Measurements from ENCODE around the gene STRBP.
"Not testable (repeated sequence)": the region's sequence is repeated elsewhere in the genome, so short reads cannot be mapped to it uniquely, and the experiment has no call there.

STRBP gene

DNA sequence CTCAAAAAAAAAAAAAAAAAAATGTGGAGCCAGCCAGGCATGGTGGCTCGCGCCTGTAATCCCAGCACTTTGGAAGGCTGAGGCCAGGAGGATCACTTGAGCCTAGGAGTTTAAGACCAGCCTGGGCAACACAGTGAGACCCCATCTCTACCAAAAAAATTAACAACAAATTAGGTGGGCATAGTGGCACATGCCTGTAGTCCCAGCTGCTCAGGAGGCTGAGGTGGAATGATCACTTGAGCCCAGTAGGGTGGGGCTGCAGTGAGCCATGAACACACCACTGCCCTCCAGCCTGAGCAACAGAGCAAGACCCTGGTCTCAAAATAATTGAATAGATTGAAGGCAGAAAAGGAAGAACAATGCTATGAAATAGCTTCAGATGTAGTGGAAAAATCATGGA lies 82.4 kb downstream of the STRBP start:
- not testable (repeated sequence) for DNase-seq

DNA sequence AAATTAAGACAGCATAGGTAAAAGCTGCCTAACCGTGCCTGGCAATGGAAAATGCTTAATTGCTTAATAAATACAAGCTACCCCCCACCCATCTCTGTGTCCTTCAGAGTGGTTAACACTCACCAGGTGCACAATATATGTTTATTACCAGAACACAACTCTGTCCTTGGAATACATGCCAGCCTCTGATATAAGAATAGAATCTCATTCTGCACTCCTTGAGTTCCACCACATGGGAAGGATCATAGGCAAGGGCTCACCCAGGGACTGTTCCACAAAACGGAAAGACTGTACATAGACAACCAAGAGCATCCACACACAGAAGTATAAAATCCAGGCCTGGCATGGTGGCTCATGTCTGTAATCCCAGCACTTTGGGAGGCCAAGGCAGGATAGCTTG lies 91.4 kb downstream of the STRBP start:
- DNase-seq = no peak

DNA sequence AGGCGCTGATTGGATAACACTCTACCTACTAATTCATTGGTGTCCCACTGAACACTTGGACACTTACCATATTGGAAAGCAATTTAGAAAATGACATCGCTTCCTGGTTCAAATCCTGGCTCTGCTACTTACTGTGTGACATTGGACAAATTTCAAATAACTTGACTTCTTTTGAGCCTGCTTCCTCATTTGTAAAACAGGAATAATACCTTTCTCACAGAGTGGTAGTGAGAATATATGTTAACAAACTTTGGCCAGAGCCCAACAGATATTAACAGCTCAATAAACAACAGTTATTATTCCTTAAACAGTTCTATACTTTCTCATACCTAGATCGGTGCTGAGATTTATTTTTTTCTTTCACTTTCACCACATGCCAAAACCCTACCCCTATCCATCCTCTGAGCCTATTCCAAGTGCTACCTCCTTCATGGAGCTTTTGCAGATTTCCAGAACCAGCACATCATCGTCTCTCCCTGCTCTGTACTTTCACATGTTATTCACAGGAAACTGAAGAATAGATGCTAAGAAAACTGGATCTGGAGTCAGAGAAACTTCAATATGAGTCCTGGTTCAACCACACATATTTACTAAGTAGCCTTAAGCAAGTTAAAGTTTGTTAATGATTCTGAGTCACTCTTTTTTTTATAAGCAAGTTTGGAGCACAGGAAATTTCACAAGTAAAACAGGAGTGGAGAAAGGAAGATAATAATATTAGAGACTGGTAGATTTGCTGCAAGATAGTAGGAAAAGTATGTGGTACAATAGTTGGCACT lies 92.3 kb downstream of the STRBP start:
- no peak for DNase-seq

DNA sequence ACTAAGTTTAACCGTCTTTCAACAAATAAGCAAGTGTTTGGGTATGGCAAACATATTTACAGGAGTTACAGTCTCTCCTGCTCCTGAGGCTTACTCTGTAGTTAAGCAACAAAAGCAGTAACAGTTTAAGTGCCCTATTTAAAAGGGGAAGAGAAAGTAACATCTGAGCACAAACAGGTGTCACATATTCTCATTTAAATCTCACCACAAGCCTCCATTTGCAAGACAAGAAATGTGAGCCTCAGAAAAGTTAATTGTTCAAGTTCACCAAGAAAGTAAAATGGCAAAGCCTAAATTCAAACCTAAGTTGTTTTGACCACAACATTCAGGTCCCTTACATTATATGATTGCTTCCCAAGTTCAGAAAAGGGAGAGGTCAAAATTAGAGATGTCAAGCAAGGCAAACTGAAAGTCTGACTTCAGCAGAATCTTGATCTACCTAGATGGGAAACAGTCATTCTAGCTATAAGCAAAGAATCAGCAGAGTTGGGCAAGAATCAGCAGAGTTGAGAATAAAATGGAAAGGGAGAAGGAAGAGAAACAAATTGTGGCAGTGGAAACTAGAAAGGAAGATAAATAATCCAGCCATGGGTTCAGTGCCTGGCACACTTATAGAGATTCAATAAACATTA lies 93.4 kb downstream of the STRBP start:
- no peak for DNase-seq

DNA sequence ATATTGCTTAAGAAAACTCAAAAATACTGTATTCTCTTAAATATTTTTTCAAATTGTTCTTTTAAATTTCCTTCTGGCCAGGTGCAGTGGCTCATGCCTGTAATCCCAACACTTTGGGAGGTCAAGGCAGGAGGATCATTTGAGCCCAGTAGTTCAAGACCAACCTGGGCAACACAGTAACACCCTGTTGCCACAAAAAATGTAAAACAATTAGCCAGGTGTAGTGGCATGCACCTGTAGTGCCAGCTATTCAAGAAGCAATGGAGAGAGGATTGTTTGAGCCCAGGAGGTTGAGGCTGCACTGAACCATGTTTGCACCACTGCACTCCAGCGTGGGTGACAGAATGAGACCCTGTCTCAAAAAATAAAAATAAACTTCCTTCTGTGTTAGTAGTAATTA lies 94.3 kb downstream of the STRBP start:
- DNase-seq = no peak

DNA sequence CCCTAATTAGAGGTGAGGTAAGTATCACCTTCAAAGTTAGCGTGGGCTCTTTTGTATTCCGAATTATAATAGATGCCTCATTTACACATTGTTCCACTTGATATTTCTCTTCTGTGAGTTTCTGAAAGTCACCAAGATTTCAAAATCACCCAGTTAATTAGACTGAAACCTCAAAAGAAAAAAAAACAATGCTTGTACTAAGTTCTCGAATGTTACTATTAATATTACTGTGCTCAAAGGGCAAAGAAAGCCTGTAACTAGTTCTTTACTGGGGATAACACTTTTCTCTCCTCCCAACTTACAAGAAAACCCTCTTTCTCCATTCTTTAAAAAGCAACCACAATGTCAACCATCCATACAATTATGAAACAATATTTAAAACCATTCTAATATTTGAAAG lies 98.5 kb downstream of the STRBP start:
- no peak for DNase-seq

DNA sequence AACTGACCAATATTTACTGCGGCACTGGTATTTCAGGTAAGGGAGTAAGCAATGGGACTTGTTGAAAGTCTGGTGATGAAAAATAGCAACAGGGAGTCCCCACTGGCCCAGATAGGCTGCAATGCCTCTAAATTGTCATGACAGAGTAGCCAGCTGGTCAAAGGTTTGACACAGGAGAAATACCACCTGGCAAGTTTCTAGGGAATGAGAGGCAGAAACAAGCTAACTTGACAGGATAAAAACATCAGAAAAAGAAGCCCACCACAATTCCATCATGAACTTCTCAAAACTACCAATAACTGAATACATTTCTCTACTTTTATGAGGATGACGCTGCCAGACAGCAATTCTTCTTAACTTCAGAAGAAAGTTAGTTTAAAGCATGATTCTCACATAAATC lies 99.8 kb downstream of the STRBP start:
- DNase-seq = no peak

DNA sequence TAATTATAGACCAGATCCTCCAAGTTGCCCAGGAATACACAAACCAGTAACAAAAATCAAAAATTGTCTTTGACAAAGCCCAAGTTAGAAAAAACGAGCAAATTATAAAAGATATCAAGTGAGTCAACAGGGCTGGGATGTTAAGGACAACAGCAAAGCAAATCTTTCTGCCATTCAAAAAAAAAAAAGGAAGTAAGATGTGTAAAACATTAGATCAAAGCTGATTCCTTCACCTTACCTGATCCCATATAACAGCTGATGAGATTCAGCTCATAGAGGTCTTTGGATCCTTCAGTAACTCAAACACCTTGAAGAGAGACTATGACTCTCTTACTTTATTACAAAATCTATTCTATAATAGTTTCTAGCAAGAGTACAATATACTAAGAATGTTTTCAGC lies 100.9 kb downstream of the STRBP start:
- DNase-seq = peak; percentile 36

DNA sequence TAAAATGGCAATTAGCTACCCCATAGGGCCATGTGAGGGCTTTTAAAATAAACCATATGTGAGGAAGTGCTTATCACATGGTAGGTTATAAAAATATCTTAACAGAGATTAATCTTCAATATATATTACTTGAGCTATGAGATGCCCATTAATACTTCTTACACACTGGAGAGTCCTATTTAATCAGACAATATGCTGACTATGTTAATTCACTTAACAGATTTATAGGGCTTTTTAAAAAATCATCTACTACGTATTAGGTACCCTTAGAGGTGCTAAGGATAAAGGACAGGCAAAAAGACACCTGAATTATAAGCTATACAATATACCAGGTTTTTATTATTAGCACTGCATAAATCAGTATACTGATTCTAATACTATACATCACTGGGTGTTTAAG lies 102.6 kb downstream of the STRBP start:
- DNase-seq = no peak

DNA sequence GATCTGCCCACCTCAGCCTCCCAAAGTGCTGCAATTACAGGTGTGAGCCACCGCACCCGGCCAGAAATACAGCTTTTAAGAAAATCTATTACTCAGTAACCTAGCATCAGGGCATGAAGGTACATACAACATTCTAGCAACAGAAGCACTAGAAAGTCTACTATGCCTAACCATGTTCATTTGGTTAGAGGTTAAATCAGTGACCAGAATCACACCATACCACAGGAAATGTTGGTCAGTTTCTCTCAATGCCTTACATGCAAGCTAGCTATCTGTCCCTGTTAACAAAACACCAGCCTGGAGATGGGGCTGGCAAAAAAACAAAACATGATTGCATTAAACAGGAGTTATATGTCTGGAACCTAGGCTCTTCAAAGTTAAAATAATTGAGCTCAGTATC lies 104.1 kb downstream of the STRBP start:
- DNase-seq = no peak

DNA sequence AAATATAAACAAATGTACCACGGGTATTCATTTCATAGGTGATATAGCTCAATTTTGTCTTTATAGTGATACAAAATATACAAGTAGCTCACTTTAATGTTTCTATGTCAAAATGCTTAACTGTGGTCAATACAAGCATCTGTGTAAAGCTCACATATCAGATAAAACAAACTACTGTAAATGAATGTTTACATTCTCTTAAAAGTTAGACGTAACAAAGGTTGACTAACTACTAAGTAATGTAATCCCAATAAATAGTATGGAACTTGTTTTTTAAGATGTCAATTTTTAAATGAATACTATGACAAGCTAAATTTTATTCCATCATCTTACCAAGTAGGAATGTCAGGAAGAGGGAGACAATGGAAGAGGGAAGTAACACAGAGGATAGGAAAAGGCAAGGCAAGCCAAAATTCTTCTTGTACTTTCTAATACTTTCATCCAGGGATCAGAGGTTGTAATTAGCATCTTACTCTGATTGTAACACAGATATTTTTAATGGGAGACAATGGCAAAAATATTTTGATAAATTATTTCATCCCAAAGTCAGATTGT lies 105.5 kb downstream of the STRBP start:
- DNase-seq = no peak

DNA sequence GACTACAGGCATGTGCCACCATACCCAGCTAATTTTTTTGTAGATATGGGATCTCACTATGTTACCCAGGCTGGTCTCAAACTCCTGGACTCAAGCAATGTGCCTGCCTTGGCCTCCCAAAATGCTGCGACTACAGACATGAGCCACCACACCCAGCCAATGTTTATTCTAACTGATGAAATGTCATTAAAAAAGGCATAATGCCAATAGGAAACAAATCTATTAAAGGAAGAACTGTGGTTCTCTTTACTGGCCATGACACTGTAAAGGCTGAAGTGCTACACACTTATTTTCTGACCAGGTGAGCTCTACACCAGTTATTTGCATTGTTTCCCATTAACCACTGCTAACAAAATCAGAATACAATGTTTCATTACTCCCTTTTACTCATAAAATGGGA lies 106.0 kb downstream of the STRBP start:
- DNase-seq = no peak

DNA sequence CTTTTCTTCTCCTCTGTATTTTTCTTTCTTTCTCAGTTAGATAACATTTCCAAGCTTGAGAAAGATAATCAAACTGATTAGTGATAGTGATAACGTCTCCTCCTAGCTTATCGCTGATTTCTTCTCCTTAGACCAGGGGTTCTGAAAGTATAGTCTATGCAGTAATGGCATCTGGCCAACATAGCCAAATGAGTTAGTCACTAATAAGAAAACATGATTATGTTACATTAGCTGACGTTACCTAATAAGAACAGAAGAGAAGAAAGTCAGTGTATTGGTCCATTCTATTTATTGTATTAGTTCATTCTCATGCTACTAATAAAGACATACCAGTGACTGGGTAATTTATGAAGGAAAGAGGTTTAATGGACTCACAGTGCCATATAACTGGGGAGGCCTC lies 111.2 kb downstream of the STRBP start:
- no peak for DNase-seq

DNA sequence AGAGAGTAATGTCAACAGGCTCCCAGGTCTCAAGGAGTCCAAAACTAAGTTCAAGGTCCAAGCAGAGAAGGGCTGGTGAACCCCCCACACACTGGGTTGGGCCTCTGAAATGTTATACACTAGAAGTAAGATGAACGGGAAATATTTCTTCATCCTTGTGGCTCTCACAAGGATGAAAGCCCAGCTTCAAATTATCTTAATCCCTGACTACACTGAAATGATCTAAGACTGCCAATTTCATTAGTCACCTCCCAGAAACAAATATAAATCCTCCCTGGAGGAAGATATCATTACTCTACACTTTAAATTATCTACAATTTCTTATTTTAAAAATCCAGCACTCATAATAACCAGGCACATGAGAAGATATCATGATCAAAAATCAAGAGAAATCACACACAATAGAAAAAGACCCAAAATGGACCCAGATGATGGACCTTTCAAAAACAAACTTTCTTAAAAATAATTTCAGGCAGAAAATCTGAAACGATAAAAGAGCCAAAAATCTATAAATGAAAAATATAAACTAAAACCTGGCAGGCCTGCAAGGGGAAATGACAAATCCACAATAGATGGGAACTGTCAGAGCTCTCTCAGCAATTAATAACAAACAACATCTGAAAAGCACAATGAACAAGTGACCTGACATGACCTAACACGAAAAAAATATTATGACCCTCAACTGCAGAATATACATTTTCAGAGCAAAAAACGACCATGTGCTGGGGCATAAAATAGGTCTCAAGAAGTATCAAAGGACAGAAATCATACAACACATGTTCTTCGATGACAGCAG lies 117.5 kb downstream of the STRBP start:
- no peak for DNase-seq

DNA sequence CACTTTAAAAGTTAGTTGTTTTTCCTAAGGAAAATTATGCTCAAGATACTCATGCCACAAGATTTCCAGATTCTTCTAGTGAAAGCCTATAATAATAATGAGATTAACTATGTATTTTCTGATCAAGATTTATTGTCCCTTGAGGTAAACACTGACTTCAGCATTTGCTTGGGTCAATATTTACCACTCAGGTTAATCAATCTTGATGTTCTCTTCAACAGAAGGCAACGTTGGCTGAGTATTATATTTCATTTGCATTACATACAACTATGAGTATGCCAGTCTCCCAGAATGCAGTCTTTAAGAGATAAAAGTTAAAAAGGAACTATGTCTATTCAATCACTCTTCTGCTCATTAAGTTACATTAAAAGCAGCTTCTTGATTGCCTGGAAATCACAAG lies 119.3 kb downstream of the STRBP start:
- DNase-seq = no peak

DNA sequence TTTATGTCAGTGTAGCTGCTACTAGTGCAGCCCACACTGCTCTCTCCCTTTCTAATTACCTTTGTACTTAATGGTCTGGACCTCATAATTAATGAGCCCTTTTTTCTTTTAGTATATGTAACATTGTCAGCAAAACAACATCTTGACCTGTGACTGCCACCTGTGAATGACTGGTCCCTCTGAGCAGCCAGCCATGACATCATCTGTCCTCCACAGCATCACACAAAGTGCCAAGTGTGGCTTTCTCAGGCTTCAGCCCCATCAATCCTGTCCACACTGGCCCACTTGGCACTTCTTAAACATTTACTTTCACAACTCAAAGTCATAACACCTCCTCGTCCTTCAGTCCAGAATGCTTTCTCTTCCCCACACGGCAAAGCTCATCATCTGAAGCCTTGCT lies 130.2 kb downstream of the STRBP start:
- no peak for DNase-seq

DNA sequence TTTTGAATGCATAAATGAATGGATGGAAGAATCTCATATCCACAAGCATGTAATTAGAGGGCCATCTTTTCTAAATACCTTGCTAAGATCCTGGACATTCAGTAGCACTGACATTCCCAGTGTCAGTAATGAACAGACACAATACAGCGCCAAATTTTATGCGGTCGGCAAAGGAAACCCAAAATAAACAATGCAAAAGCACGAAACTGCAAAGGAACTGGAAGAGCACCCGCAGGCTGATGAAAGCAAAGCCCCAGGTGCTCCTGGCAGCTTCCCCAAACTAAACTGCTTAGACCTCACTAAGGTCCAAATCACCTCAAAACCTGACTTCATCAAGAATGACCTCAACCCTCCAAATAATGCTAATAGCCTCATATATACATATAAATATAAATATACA lies 133.0 kb downstream of the STRBP start:
- DNase-seq = no peak

DNA sequence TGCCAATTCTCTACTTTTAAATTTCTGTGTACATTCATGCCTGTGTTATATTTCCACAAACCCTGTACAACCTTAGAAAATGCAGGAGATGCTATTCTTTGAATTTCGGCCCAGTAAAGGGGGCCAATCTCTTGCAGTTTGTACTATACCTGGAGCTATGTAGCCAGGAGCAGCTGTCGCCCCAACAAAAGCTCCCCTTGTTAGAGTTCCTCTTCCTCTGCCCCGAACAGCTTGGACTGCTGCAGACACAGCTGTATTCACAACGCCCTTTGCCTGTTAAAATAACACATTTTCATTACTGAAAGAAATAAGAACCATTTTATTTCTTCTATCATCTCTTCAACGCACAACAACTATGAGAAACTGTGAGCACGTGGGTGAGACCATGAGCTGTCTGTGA lies 135.7 kb downstream of the STRBP start:
- DNase-seq = no peak

DNA sequence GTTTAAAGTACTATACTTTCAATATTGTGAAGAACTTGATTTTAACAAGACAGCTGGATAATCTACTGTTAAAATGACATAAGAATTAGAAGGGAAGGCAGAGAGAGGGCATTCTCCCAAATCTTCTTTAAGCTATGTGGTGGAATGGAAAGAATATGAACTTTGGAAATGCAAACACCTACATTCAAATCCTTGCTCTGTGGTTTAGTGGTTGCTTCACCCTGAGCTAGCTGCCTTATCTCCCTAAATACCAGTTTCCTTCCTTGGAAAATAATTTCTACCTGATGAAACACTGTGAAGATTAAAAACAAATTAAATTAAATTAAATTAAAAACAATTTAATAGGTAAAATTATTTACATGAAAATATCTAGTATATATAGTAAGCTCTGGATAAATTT lies 136.4 kb downstream of the STRBP start:
- DNase-seq = no peak

DNA sequence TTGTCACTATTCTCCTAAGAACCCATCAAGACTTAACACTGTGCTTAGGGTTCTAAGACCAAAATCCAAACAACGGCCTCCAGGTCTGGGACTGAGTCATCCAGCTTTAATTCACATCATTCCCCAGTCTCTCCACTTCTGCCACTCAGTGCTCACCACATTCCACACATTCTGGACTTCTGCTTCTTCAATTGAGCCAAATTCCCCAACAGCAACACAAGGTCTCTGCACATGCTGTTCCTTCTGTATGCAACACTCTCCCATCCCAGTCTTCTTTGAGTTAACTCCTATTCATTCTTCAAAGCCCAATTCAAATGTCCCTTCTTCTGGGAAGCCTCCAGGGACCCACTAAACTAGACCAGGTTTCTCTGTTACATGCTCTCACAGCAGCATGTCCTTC lies 137.1 kb downstream of the STRBP start:
- no peak for DNase-seq

DNA sequence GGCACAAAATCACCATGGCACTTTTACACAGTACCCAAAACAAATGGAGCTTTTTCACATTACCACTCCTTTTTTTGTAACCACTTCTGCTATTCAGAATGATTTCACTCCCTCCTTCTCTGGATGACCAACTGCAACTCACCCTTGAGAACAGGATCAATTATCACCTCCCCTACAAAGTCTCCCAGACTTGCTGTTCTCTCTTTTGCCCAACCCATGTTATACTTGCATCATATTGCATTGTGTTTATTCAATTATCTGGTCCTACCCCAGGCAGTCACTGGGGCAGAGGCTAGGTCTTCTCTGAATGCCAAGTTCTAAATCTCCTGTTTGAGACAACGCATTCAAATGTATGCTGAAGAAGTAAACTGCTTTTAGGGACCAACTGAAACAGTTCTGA lies 139.0 kb downstream of the STRBP start:
- no peak for DNase-seq

DNA sequence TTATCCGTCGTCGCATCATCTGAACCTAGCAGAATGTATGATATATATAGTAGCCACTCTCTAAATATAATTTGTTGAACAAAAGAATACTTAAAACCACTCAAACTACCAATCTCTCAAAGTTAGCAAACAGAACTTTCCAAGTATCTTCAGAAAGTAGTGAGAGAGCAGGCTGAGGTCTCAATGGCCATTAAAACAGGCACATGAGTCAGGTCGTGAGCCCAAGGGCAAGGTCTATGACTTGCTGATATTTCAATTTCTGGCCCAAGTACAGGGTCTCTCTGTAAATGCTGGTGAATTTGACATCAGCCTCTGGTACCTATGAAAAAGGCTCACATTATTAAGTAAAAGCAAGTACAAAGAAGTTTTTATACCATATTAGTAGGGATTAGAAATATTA lies 139.8 kb downstream of the STRBP start:
- DNase-seq = no peak

DNA sequence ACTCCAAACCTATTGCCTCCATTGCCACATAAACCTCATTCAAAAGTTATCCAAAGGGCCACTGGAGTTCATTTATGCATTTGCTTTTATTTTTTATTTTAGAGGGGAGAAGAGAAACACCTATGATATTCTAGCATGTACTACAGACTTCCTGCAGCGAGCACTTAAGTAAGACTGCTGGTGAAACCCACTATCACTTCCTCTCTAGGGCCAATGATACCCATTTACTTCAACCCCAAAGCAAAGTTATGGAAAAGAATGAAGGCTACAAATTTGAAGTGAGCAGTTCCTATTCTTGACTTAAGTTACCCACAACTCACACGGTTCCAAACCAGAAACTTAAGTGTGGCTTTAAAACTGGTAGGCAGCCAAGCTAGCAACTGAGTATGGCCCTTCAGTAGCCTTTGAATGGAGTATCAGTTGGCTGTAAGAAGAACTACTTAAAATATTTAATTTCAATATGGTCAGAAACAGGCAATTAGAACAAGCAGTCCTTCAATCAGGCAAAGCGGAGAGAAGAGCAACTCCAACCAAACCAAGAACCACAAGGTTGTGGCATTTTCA lies 140.8 kb downstream of the STRBP start:
- no peak for DNase-seq

DNA sequence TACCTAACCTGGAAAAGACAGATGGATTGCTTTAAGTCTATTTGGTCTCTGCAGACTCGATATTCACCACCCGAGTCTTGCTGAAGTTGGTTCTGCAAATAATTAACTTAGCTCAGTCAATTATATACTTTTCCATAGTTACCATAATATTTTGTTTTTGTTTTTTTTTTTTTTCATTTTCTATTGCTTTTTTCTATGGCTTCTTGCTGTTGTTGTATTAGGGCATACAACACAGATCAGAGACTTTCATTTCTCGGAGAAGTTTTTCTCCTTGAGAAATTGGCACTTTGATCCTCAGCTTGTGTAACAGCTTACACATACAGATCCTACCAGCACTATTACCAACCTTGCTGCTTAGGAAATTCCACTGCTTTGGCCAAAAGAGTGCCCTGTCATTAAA lies 146.9 kb downstream of the STRBP start:
- DNase-seq = no peak

Data from NCI-H2227 treated with DMSO at 0.1 percent for 48 hours (cell line).